Measurements from ENCODE around the gene PGAM5.

DNA sequence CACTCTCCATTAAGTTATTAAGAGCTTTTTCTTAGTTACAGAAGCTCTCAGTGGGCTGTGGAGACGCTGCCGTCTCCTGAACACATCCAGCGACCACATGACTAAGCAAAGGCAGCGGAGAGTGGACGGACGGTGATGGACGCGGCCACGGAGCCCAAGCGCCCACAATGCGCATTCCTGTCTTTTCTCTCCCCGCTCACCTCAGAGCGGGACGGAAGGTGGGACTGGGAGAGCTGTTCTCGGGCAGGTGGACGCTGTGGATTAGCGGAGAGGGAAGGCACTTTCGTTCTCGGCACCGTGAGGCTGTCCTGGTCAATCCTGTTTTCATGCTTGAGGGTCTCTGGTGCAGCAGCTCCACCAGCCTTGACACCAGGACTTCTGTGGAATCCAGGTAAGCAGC is 53.6 kb downstream of the PGAM5 start:
- no peak for TF ChIP-seq EP300 (IDR thresholded peaks at IDR 0.05)
- TF ChIP-seq, protein P1, sequence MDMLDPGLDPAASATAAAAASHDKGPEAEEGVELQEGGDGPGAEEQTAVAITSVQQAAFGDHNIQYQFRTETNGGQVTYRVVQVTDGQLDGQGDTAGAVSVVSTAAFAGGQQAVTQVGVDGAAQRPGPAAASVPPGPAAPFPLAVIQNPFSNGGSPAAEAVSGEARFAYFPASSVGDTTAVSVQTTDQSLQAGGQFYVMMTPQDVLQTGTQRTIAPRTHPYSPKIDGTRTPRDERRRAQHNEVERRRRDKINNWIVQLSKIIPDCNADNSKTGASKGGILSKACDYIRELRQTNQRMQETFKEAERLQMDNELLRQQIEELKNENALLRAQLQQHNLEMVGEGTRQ (IDR thresholded peaks at IDR 0.05): no peak
- TF ChIP-seq, protein P2, sequence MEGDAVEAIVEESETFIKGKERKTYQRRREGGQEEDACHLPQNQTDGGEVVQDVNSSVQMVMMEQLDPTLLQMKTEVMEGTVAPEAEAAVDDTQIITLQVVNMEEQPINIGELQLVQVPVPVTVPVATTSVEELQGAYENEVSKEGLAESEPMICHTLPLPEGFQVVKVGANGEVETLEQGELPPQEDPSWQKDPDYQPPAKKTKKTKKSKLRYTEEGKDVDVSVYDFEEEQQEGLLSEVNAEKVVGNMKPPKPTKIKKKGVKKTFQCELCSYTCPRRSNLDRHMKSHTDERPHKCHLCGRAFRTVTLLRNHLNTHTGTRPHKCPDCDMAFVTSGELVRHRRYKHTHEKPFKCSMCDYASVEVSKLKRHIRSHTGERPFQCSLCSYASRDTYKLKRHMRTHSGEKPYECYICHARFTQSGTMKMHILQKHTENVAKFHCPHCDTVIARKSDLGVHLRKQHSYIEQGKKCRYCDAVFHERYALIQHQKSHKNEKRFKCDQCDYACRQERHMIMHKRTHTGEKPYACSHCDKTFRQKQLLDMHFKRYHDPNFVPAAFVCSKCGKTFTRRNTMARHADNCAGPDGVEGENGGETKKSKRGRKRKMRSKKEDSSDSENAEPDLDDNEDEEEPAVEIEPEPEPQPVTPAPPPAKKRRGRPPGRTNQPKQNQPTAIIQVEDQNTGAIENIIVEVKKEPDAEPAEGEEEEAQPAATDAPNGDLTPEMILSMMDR (IDR thresholded peaks at IDR 0.05): no peak
- TF ChIP-seq POLR2A (IDR thresholded peaks at IDR 0.05; ENCODE audit: low read length): no peak
- TF ChIP-seq EHMT2 (IDR thresholded peaks at IDR 0.05; ENCODE audit: low read depth): no peak
- no peak for TF ChIP-seq JUN (IDR thresholded peaks at IDR 0.05)
- TF ChIP-seq, protein P3, sequence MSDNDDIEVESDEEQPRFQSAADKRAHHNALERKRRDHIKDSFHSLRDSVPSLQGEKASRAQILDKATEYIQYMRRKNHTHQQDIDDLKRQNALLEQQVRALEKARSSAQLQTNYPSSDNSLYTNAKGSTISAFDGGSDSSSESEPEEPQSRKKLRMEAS (IDR thresholded peaks at IDR 0.05): no peak
- TF ChIP-seq RNF2 (IDR thresholded peaks at IDR 0.05; ENCODE audit: borderline replicate concordance, low read depth): no peak
- no peak for TF ChIP-seq MAZ (IDR thresholded peaks at IDR 0.05; ENCODE audit: borderline replicate concordance, low read depth, low read length)
- TF ChIP-seq CEBPB (IDR thresholded peaks at IDR 0.05): no peak
